Esophagus squamous epithelium (tissue), 5 donors: ENCODE measurements around the gene OR5AR1. TPM values are rescaled to one million over a fixed set of nuclear protein-coding genes. Genes with fewer than 3 reads are reported as not detected.

Source experiments
- DNase-seq: peaks from one replicate; lab custom pipeline; 2025; lab: John Stamatoyannopoulos, UW
- H3K27ac ChIP-seq, 4 donors: fragments of 200-600 bp; sonication (generic); one replicate each; pipeline ENCODE4 v1.5.1; 2016 to 2019; ENCODE audit warnings: mild to moderate bottlenecking in 1 of 4
- H3K27me3 ChIP-seq, 4 donors: fragments of 200-600 bp; sonication (generic); 1 replicate in 3 of 4; 2 replicates in 1 of 4; pipeline versions ENCODE4 v1.5.1 to v1.6.0; 2017 to 2021; ENCODE audit warnings: antibody characterized with exemption in 1 of 4
- H3K36me3 ChIP-seq, 3 donors: fragments of 200-600 bp; sonication (generic); one replicate each; pipeline ENCODE4 v1.5.1; 2016 to 2019
- H3K4me1 ChIP-seq, 3 donors: fragments of 200-600 bp; sonication (generic); one replicate each; pipeline ENCODE4 v1.5.1; 2017 to 2019
- H3K4me3 ChIP-seq, 4 donors: fragments of 200-600 bp; sonication (generic); 1 replicate in 3 of 4; 2 replicates in 1 of 4; pipeline ENCODE4 v1.5.1; 2016 to 2019; ENCODE audit warnings: mild to moderate bottlenecking in 2 of 4, moderate library complexity in 1 of 4
- H3K9me3 ChIP-seq, 3 donors: fragments of 200-600 bp; sonication (generic); one replicate each; pipeline ENCODE4 v1.5.1; 2016 to 2019
- POLR2A ChIP-seq, 4 donors: fragments of 450-650 bp; IDR thresholded peaks; one replicate each; pipeline ENCODE4 v1.6.1; 2017; ENCODE audit warnings: antibody characterized with exemption in 4 of 4, mild to moderate bottlenecking in 4 of 4, moderate library complexity in 3 of 4
- WGBS, 2 donors: methylation state at CpG; one replicate each; pipeline ENCODE4 v1.1.5; 2018; 5-methylcytosine and 5-hydroxymethylcytosine counted together
- intact Hi-C: fragments of 100-400 bp; cut with DNase I; formaldehyde crosslinking; loops from one replicate; pipeline ENCODE4 v1.15.0; 2022
- total RNA-seq, 4 donors: library from RNA; depleted of rRNA; stranded (reverse); fragments of >200 nt; gene quantifications; one replicate each; pipeline ENCODE4 v1.1.0, GENCODE V29; 2016
- TF ChIP-seq, protein P1 (sequence below), 6 experiments: fragments of 450-650 bp in 4 of 6; fragments of 200-600 bp in 2 of 6; sonication (generic) in 2 of 6; IDR thresholded peaks; one replicate each; pipeline ENCODE4 v1.5.1; 2016 to 2019; ENCODE audit warnings: antibody characterized with exemption in 6 of 6, mild to moderate bottlenecking in 4 of 6, moderate library complexity in 4 of 6
- donor health status: DM: yes; HTN: yes; CAD: no.

The OR5AR1 gene
- total RNA-seq = not detected

DNA sequence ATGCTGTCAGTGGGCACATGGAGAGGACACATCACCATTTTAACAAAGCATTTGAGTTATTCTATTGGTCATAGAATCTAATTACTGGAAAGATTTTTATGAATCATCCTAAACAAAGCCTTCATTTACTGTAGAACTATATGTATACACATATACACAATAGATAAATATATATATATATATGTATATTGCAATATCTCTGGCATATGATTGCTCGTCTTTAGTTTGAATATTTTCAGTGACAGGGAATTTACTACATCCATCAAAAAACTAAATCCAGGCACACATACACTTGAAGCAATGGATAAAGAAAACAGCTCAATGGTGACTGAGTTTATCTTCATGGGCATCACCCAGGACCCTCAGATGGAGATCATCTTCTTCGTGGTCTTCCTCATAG lies at the start of gene OR5AR1:
TSS of gene OR5AR1 (plus strand) at position 301 of the 400 bp plus-strand sequence. CDS start at position 301, 0 bp downstream.
- Histone ChIP-seq H3K27ac (no peak within 1 kb of the TSS), H3K36me3 (no peaks in the 10 kb centered on the region), H3K9me3 (no peaks in the 10 kb centered on the region), H3K4me1 (no peaks in the 10 kb centered on the region), H3K27me3 (no peaks in the 10 kb centered on the region), H3K4me3 (no peak within 1 kb of the TSS)
- intact Hi-C loops = no loop called here
- DNase-seq = no peak
- 62 to 69% methylated on average over 2 of the region's 2 CpGs for WGBS, 2 donors
- TF ChIP-seq POLR2A (IDR thresholded peaks at IDR 0.05) = no peak
- TF ChIP-seq, protein P1, sequence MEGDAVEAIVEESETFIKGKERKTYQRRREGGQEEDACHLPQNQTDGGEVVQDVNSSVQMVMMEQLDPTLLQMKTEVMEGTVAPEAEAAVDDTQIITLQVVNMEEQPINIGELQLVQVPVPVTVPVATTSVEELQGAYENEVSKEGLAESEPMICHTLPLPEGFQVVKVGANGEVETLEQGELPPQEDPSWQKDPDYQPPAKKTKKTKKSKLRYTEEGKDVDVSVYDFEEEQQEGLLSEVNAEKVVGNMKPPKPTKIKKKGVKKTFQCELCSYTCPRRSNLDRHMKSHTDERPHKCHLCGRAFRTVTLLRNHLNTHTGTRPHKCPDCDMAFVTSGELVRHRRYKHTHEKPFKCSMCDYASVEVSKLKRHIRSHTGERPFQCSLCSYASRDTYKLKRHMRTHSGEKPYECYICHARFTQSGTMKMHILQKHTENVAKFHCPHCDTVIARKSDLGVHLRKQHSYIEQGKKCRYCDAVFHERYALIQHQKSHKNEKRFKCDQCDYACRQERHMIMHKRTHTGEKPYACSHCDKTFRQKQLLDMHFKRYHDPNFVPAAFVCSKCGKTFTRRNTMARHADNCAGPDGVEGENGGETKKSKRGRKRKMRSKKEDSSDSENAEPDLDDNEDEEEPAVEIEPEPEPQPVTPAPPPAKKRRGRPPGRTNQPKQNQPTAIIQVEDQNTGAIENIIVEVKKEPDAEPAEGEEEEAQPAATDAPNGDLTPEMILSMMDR (IDR thresholded peaks at IDR 0.05) = no peak

DNA sequence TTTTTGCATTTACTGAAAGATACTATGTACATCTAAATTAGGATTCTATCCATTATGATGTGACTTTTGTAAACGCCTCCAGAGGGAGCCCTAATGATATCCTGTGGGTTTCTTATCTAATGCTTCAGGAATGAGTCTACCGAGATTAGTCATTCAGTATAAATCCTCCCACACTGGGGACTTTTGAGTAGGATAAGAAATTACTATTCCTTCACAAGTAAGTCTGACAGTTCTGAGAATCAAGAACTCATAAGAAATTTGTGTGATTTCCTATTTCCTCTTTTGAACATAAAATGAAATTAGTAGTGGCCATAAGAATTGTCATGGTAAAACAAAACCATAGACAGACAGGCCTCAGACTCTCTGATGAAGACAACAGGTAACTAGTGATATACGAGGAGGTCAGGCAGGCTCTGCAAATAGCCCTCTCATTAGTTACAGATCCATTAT lies 38.8 kb upstream of the OR5AR1 start:
- H3K4me1 ChIP-seq = no peaks in the 10 kb centered on the region
- H3K4me3 ChIP-seq = no peak overlapping the region
- no peak for TF ChIP-seq POLR2A (IDR thresholded peaks at IDR 0.05)
- TF ChIP-seq, protein P1 (IDR thresholded peaks at IDR 0.05) = peak in 2 of 6 experiments; percentile 17 to 22
- no peaks in the 10 kb centered on the region for H3K27me3 ChIP-seq
- H3K9me3 ChIP-seq = no peaks in the 10 kb centered on the region
- no peaks in the 10 kb centered on the region for H3K36me3 ChIP-seq
- intact Hi-C loops = no loop called here
- no peak overlapping the region for H3K27ac ChIP-seq
- 2 to 8% methylated on average over 3 of the region's 3 CpGs for WGBS, 2 donors
- no peak for DNase-seq

DNA sequence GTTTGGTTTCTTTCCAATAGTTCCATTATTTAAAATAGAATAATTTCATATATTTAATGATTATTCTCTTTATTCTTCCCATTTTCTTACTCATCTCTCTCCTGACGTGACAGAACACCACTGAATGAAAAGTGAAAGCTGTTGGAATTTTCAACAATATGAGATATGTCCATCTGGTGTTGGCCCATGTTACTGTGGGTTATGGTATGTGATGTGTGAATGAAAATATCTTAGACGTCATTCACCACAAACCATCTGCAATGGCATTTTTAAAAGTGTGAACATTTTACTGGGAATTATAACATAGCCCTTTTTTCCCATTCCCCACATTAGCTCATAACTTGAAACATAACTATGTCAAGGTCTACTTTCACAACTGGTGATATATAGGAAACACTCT lies 37.5 kb upstream of the OR5AR1 start:
- 64% methylated on average over 2 of the region's 2 CpGs for WGBS, 2 donors
- DNase-seq = no peak
- Histone ChIP-seq H3K27ac (no peak overlapping the region), H3K4me3 (no peak overlapping the region), H3K9me3 (no peaks in the 10 kb centered on the region), H3K27me3 (no peaks in the 10 kb centered on the region), H3K36me3 (no peaks in the 10 kb centered on the region), H3K4me1 (no peaks in the 10 kb centered on the region)
- intact Hi-C loops = no loop called here
- TF ChIP-seq, protein P1 (IDR thresholded peaks at IDR 0.05) = no peak
- no peak for TF ChIP-seq POLR2A (IDR thresholded peaks at IDR 0.05)

DNA sequence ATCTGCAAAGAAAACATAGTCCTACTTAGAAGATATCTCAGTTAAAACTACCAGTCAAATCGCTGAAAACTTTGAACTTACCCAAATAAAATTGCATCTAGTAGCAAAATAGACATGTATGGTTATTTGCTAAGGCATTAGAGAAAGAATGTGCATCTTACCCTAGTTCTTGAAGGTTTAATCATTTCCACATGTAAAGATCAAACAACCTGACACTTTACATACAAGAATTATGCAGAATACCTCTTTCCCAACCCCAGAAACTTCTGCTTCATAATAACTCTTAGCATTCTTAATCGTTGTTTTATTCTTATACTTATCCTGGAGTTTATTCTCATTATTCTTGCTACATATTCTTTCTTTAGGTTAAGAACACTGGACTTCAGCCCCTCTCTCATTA lies 31.2 kb upstream of the OR5AR1 start:
- intact Hi-C loops = no loop called here
- TF ChIP-seq, protein P1 (IDR thresholded peaks at IDR 0.05) = no peak
- TF ChIP-seq POLR2A (IDR thresholded peaks at IDR 0.05) = no peak
- Histone ChIP-seq H3K27me3 (no peaks in the 10 kb centered on the region), H3K27ac (no peak overlapping the region), H3K4me1 (no peaks in the 10 kb centered on the region), H3K9me3 (no peaks in the 10 kb centered on the region), H3K36me3 (no peaks in the 10 kb centered on the region), H3K4me3 (no peak overlapping the region)
- WGBS, 2 donors = 62 to 65% methylated on average over 2 of the region's 2 CpGs
- no peak for DNase-seq

DNA sequence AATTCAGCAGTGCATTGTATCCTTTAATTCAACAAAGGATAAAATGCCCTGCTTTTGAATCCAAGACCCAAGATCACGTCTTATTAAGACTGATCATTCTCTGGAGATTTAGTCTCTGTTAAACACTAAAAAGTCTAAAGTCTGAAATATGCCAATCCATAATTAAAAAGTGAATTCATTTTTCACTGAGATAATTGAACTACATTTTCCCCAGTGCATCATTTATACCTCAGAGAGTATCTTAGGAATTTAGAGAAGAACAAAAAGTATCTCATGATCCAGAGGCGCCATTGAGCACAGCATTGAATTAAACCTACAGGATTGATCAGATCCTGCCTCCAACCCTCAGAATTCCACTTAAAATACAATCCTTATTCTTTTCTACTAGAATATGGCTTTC lies 26.6 kb upstream of the OR5AR1 start:
- Histone ChIP-seq H3K9me3 (peaks cover 0 to 3% (median 0%) of the 10 kb centered on the region in 3 donors), H3K4me3 (no peak overlapping the region), H3K36me3 (no peaks in the 10 kb centered on the region), H3K27ac (no peak overlapping the region), H3K4me1 (no peaks in the 10 kb centered on the region), H3K27me3 (no peaks in the 10 kb centered on the region)
- TF ChIP-seq POLR2A (IDR thresholded peaks at IDR 0.05) = no peak
- TF ChIP-seq, protein P1 (IDR thresholded peaks at IDR 0.05) = no peak
- intact Hi-C loops = no loop called here
- DNase-seq = no peak
- 64 to 75% methylated on average over 2 of the region's 2 CpGs for WGBS, 2 donors
